HG03439 (cell line): Measurements from ENCODE around the gene SKIDA1.
A peak's percentile ranks its signal among the peaks of the same experiment; 100 is the strongest.

Experiments
- ATAC-seq: cut with Tn5 transposase; IDR thresholded peaks from one replicate; pipeline ENCODE4 v1.9.1; 2021; ENCODE audit warnings: mild to moderate bottlenecking, moderate library complexity; ENCODE audit not compliant: unreplicated experiment

The SKIDA1 gene

GRCh38 chr10:21529032-21529910, 3.8 kb upstream of the SKIDA1 start:
- no peak for ATAC-seq

GRCh38 chr10:21528236-21529031, 3.0 kb upstream of the SKIDA1 start:
- no peak for ATAC-seq

GRCh38 chr10:21527598-21528235, 2.2 kb upstream of the SKIDA1 start:
- no peak for ATAC-seq

DNA sequence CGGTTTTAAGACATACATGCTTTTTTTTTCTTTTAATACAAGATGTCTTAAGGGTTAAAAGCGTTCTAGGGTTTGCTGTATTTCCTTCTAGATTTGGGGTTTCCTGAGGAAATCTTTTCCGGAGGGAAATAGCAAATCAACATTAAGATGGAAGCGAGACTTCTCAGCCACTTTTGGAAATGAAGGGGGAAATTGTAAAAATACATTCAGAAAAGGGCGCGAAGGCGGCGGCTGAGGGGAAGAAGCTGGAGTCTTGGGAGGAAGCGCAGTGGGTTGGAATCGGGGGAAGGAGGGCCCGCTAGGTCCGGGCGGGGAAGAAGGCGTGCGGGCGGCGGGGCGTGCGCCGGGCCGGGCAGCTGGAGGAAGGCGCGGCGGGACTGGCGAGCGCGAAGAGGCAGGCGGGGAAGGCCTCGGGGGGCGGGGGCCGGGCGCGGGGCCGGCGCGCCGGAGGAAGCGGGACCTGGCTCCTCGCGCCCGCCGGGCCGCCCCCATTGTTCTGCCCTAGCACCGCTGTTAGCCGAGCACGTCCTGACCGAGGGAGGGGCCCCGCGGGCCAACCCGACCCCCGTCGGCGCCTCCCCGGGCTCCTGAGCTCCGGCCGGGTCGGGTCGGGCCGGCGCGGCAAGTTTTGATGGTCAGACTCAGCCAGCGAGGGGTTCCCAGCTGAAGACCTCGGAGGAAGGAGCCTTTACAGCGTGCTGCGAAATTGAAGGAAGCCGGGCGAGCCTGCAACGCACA, 1.5 kb upstream of the SKIDA1 start:
- no peak for ATAC-seq

GRCh38 chr10:21526188-21526859, 842 bp upstream of the SKIDA1 start:
- ATAC-seq, result peak; percentile 31

- ATAC-seq, result no peak
These were observed 736 bp downstream of the SKIDA1 start for GRCh38 chr10:21524526-21525366.

- ATAC-seq, result no peak
These were observed 1.4 kb downstream of the SKIDA1 start for GRCh38 chr10:21524131-21524525.

- no peak for ATAC-seq
These were observed 1.9 kb downstream of the SKIDA1 start for GRCh38 chr10:21523557-21524008.

DNA sequence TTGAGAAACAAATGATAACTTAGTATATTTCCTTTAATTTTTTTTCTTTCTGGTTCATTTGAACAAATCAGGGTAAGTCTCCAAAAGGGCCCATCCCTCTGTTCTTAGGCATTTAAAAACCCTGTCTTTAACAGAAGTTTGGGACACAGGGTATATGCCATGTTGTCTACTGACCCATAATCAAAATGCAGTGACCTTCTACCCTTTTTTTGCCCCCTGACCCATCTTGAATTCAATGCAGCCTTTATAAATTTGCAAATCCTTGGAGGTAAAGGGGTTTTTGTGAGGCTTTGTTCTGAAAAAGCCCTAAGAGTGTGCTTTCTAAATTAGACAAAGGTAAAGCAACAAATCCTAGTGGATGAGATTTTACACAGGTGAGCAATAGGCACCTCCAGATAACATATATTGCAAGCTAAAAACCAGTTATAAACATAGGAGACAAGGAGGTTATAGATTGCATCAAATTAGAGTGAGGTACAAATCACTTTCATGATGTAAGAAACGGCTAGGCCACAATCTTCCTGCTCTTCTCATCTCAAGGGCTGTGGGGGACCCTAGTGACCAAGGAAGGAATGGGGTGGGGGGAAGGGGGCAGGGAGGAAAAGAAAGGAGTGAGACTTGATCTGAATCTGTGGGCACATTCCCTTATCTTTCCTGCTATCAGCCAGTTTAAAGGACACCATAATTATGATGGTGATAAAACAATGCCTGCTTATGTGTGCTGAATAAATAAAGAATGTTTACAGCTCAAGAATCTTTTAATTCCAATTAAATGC, 2.7 kb downstream of the SKIDA1 start:
- no peak for ATAC-seq

- ATAC-seq, result no peak
These were observed 3.5 kb downstream of the SKIDA1 start for GRCh38 chr10:21521751-21522533.

DNA sequence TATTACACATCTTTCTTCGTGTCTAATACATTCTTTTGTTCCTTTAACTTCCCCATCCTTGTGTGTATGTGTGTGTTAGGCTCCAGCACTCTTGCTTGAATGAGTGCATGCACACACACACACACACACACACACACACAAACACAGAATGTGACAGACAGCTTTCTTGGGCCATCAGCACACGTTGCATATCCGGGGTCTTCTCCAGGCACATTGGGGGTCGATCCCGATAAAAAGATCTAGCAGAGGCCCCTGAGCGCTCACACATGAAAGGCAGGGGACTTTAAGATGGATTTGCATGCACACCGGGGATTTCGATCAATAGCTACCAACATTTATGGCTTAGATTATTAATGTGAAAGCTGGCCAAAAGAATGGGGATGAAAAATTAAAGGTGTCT, 4.5 kb downstream of the SKIDA1 start:
- no peak for ATAC-seq

DNA sequence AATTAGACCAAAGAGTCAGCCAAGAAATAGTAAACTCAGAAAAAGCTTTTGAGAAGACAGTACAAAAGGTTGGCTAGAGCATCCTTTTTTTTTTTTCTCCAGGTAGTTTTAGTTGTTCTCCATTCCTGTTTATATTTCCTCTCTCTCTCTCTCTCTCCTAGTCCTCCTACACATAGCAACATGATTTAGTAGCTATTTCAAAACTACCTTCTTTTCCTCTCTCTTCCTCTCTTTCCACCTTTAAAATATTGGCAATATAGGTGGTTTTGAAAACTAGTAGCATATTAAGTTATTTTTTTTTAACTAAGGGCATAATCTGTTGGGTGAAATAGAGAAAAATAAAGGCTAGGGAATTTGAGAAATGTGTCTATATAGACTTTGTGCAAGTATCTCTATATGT, 5.0 kb downstream of the SKIDA1 start:
- ATAC-seq, result no peak

DNA sequence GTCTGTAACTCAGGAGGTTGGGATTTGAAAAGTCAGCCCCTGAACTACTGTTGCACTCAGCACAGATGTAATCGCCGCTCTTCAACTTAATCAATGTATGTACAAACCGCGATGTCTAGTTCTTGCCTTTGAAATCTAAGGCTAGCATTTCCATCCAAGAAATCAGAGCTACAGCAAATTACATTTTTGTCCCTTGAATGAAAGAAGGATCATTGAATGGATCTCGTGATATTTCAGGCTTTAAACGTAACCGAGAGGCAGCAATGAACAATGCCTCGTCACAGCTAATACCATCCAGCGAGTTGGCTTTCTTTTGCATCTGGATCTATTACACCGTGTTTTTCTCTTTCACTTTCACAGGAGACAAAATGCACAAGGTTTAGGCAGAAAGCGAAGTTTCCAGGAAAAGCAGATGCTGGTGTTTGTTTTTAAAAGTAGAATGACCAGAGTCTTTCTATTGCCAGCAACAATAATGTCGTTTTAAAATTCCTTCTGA, 5.5 kb downstream of the SKIDA1 start:
- ATAC-seq, result no peak

DNA sequence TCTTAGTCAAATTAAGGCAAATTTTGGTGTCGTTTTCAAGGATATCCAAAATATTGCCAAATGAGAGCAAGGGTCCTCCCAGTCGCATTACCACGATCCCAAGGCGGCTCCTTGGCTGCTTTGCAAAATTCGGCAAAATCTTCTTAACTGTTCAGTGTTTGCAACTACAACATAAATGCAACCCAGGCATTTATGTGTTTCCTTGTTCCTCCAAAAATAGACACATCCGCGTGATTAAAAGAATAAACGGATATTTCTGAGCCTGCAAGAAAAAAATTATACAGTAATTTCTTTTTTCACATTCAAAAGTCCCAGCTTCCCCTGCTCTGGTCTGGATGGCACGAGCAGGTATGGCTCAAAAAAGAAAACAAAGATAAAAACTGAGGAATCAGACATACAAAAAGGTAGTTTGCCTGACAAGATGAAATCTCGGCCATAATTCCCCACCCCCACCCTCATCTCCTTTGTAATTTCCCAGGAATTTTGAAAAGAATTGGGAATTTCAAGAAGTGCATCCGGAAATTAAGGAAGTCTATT, 6.0 kb downstream of the SKIDA1 start:
- no peak for ATAC-seq

DNA sequence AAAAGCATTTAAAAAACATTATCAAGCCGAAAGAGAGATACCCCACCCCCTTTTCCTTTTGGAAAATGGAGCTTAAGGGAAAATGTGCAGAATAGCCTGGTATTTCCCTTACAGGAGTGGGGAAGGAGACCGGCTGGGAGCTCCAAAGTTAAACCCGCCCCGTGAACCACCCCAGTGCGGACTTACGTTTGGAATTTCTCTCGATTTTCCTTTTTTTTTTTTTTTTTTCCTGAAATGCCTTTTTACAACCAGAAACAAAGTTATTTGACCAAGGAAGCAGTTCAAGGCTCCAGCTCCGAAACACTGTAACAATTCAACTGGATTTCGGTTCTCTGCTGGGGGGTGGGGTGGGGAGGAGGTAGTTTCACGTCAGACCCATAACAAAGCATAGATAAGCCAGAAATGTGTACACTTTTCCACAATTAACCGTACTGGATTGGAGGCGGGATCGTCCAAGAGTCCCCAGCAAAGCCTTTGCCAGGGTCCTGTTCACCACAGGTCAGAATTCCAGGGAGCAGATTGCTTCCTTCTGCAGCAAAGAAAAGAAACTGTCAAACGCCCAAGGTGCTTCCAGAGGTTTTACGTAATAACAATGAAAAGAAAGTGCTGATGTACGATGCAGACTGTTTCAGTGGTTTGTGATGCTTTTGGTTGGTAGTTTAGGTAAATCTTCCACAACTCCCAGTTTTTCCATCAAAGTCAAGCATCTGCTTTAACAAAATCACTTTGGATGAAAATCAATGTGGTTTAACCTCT, 6.7 kb downstream of the SKIDA1 start:
- ATAC-seq, result no peak

- no peak for ATAC-seq
These were observed 7.3 kb downstream of the SKIDA1 start for GRCh38 chr10:21518149-21518640.
